BE2C (cell line): ENCODE data around the gene SGPL1.

ENCODE experiments used
- DNase-seq: peaks from one replicate; pipeline ENCODE4 v3.0.0-alpha.2; 2020
- H3K27me3 ChIP-seq: fragments of 250-450 bp; sonication (Bioruptor Pico); 2 replicates; pipeline ENCODE4 v1.5.1; 2020; ENCODE audit warnings: mild to moderate bottlenecking
- H3K36me3 ChIP-seq: fragments of 250-450 bp; sonication (Bioruptor Pico); 2 replicates; pipeline ENCODE4 v1.5.1; 2020; ENCODE audit warnings: mild to moderate bottlenecking
- H3K4me1 ChIP-seq: fragments of 250-450 bp; sonication (Bioruptor Pico); 2 replicates; pipeline ENCODE4 v1.5.1; 2020
- H3K4me3 ChIP-seq: 2 replicates; pipeline ENCODE4 v1.5.1; 2011; ENCODE audit warnings: low read depth, low read length
- H3K9me3 ChIP-seq: fragments of 250-450 bp; sonication (Bioruptor Pico); 2 replicates; pipeline ENCODE4 v1.5.1; 2020
- TF ChIP-seq, protein P1 (sequence below): IDR thresholded peaks from 2 replicates; pipeline ENCODE4 v1.5.1; 2012; ENCODE audit warnings: mild to moderate bottlenecking, low read depth, low read length

Gene SGPL1

GRCh38 chr10:70927189-70927943 lies 111.6 kb downstream of the SGPL1 start:
- Histone ChIP-seq H3K9me3 (no peaks in the 10 kb centered on the region; the same call in 1 of the 2 replicates), H3K4me1 (peaks cover 26% of the 10 kb centered on the region), H3K4me3 (no peak overlapping the region), H3K27me3 (no peaks in the 10 kb centered on the region), H3K36me3 (no peaks in the 10 kb centered on the region)
- DNase-seq: no peak
- TF ChIP-seq, protein P1, sequence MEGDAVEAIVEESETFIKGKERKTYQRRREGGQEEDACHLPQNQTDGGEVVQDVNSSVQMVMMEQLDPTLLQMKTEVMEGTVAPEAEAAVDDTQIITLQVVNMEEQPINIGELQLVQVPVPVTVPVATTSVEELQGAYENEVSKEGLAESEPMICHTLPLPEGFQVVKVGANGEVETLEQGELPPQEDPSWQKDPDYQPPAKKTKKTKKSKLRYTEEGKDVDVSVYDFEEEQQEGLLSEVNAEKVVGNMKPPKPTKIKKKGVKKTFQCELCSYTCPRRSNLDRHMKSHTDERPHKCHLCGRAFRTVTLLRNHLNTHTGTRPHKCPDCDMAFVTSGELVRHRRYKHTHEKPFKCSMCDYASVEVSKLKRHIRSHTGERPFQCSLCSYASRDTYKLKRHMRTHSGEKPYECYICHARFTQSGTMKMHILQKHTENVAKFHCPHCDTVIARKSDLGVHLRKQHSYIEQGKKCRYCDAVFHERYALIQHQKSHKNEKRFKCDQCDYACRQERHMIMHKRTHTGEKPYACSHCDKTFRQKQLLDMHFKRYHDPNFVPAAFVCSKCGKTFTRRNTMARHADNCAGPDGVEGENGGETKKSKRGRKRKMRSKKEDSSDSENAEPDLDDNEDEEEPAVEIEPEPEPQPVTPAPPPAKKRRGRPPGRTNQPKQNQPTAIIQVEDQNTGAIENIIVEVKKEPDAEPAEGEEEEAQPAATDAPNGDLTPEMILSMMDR: no peak

GRCh38 chr10:70928140-70928539 lies 112.4 kb downstream of the SGPL1 start:
- TF ChIP-seq, protein P1: no peak
- H3K36me3 ChIP-seq: no peaks in the 10 kb centered on the region
- no peak for DNase-seq
- no peak overlapping the region for H3K4me3 ChIP-seq
- peaks cover 26% of the 10 kb centered on the region for H3K4me1 ChIP-seq
- H3K27me3 ChIP-seq: no peaks in the 10 kb centered on the region
- H3K9me3 ChIP-seq: no peaks in the 10 kb centered on the region; the same call in 1 of the 2 replicates

DNA sequence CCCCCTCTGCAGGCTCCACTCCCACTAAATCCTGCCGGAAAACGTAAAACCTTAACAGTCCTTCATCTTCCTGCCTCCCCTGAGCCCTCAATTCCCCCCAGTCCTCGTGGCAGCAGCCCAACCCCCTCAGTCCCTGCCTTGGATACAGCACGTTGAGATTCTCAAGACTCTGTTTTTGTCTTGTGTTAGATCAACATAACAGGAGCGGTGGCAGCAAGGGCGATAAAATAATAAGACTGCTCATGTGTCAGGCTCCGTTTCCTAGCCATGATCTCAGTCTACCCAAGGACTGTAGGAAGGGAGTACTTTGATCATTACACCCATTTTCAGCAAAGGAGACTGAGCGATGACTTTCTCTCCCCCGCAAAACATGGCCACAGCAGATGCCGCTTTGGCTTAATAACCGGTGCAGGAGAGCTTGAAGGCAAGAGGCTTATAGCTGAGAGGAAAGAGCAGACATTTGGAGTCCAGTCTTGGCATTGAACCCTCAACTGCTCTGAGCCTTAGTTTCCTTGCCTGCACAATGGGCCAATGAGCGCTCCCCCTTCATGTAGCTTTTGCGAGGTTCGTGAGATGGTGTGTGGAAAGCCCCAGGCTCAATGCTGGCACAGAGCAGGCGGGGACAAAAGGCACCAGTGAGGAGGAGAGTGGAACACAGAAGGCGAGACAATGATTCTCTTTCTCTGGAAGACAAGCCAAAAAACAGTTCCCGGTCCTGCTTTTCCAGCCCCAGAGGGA lies 114.7 kb downstream of the SGPL1 start:
- no peak for DNase-seq
- no peaks in the 10 kb centered on the region for H3K27me3 ChIP-seq
- no peaks in the 10 kb centered on the region; the same call in 1 of the 2 replicates for H3K9me3 ChIP-seq
- H3K4me3 ChIP-seq: no peak overlapping the region
- no peaks in the 10 kb centered on the region for H3K36me3 ChIP-seq
- TF ChIP-seq, protein P1: no peak
- peaks cover 24% of the 10 kb centered on the region for H3K4me1 ChIP-seq
